Liver (tissue), 9 donors: Measurements from ENCODE around the gene C10orf95. TPM values are rescaled to one million over a fixed set of nuclear protein-coding genes. Genes with fewer than 3 reads are reported as not detected.

ENCODE experiments used
- DNase-seq: peaks from one replicate; pipeline ENCODE4 v3.0.0-alpha.2; 2017; ENCODE audit warnings: low spot score
- H3K27ac ChIP-seq, 2 donors: one replicate each; pipeline ENCODE4 v1.7.0; 2013; ENCODE audit warnings: inconsistent platforms in 2 of 2, low read length in 2 of 2, control low read depth in 1 of 2, low read depth in 1 of 2, mild to moderate bottlenecking in 1 of 2
- H3K27me3 ChIP-seq, 4 donors: one replicate each; pipeline versions ENCODE4 v1.6.1 to v1.7.0; 2013; ENCODE audit warnings: low read length in 3 of 4, inconsistent platforms in 1 of 4, mild to moderate bottlenecking in 1 of 4, moderate library complexity in 1 of 4; ENCODE audit not compliant: control insufficient read depth in 4 of 4, insufficient read depth in 4 of 4
- H3K36me3 ChIP-seq, 4 donors: one replicate each; pipeline versions ENCODE4 v1.6.1 to v1.7.0; 2013; ENCODE audit warnings: low read length in 3 of 4, mild to moderate bottlenecking in 3 of 4, low read depth in 1 of 4, moderate library complexity in 1 of 4; ENCODE audit not compliant: control insufficient read depth in 4 of 4, insufficient read depth in 3 of 4
- H3K4me1 ChIP-seq, 4 donors: one replicate each; pipeline versions ENCODE4 v1.6.1 to v1.7.0; 2013; ENCODE audit warnings: low read length in 3 of 4, mild to moderate bottlenecking in 3 of 4, moderate library complexity in 1 of 4; ENCODE audit not compliant: control insufficient read depth in 4 of 4, insufficient read depth in 4 of 4
- H3K4me3 ChIP-seq, 3 donors: one replicate each; pipeline versions ENCODE4 v1.6.1 to v1.7.0; 2013; ENCODE audit warnings: low read length in 3 of 3, control low read depth in 1 of 3, low read depth in 1 of 3, mild to moderate bottlenecking in 1 of 3
- H3K9ac ChIP-seq, 2 donors: one replicate each; pipeline ENCODE4 v1.7.0; 2013; ENCODE audit warnings: low read length in 2 of 2, mild to moderate bottlenecking in 2 of 2, moderate library complexity in 2 of 2, control low read depth in 1 of 2, low read depth in 1 of 2
- H3K9me3 ChIP-seq, 4 donors: one replicate each; pipeline versions ENCODE4 v1.6.1 to v1.7.0; 2013; ENCODE audit warnings: low read length in 3 of 4; ENCODE audit not compliant: control insufficient read depth in 4 of 4
- EGR1 ChIP-seq, 2 donors: IDR thresholded peaks; 2 replicates each; pipeline ENCODE4 v1.6.1; 2016 to 2018; ENCODE audit warnings: antibody characterized with exemption in 2 of 2, low read depth in 2 of 2
- FOXA1 ChIP-seq: IDR thresholded peaks from 2 replicates; pipeline ENCODE4 v1.6.1; 2016; ENCODE audit warnings: antibody characterized with exemption
- FOXA2 ChIP-seq: IDR thresholded peaks from 2 replicates; pipeline ENCODE4 v1.6.1; 2016; ENCODE audit warnings: antibody characterized with exemption
- HNF4A ChIP-seq, 2 donors: conservative IDR thresholded peaks; 2 replicates each; pipeline ENCODE4 v1.6.1; 2016; ENCODE audit warnings: antibody characterized with exemption in 2 of 2, mild to moderate bottlenecking in 2 of 2
- HNF4G ChIP-seq: IDR thresholded peaks from 2 replicates; pipeline ENCODE4 v1.6.1; 2016; ENCODE audit warnings: antibody characterized with exemption
- JUND ChIP-seq, 2 donors: IDR thresholded peaks; 2 replicates each; pipeline ENCODE4 v1.6.1; 2016; ENCODE audit warnings: antibody characterized with exemption in 2 of 2
- RAD21 ChIP-seq, 2 donors: IDR thresholded peaks; 2 replicates each; pipeline ENCODE4 v1.6.1; 2016; ENCODE audit warnings: antibody characterized with exemption in 2 of 2, mild to moderate bottlenecking in 2 of 2
- RXRA ChIP-seq, 2 donors: IDR thresholded peaks; 2 replicates each; pipeline ENCODE4 v1.6.1; 2017 to 2018; ENCODE audit warnings: antibody characterized with exemption in 2 of 2, mild to moderate bottlenecking in 1 of 2
- SP1 ChIP-seq: IDR thresholded peaks from 2 replicates; pipeline ENCODE4 v1.6.1; 2018; ENCODE audit warnings: antibody characterized with exemption, mild to moderate bottlenecking
- TAF1 ChIP-seq: conservative IDR thresholded peaks from 2 replicates; pipeline ENCODE4 v1.6.1; 2016; ENCODE audit warnings: antibody characterized with exemption, mild to moderate bottlenecking
- YY1 ChIP-seq: IDR thresholded peaks from 2 replicates; pipeline ENCODE4 v1.6.1; 2016; ENCODE audit warnings: antibody characterized with exemption, mild to moderate bottlenecking
- WGBS: extraction: QIAGEN DNeasy Blood & Tissue Kit; methylation state at CpG from one replicate; pipeline ENCODE4 v1.1.7; 2013; 5-methylcytosine and 5-hydroxymethylcytosine counted together
- polyA plus RNA-seq, 2 donors: library from polyadenylated mRNA; stranded (reverse) in 1 of 2; unstranded in 1 of 2; fragments of 200-250 nt in 1 of 2; fragments of >200 nt in 1 of 2; fragmentation: Nextera tagmentation in 1 of 2; extraction: Ambion mirVana in 1 of 2; gene quantifications; one replicate each; pipeline versions ENCODE4 v1.2.1 to v1.2.3, GENCODE V29; 2013 to 2015
- total RNA-seq, 2 donors: library from RNA; depleted of rRNA; stranded (reverse); fragments of >200 nt; gene quantifications; one replicate each; pipeline ENCODE4 v1.2.3, GENCODE V29; 2014
- TF ChIP-seq, protein P1 (sequence below): IDR thresholded peaks from 2 replicates; pipeline ENCODE4 v1.6.1; 2016; ENCODE audit warnings: antibody characterized with exemption, mild to moderate bottlenecking
- TF ChIP-seq, protein P2 (sequence below): fragments of 150-350 bp; IDR thresholded peaks from 2 replicates; pipeline ENCODE4 v1.5.1; 2017; ENCODE audit warnings: improper control_type of control experiment, low read depth, low read length; ENCODE audit not compliant: missing input control
- TF ChIP-seq, protein P3 (sequence below): IDR thresholded peaks from 2 replicates; pipeline ENCODE4 v1.6.1; 2016; ENCODE audit warnings: antibody characterized with exemption
- TF ChIP-seq, protein P4 (sequence below): IDR thresholded peaks from 2 replicates; pipeline ENCODE4 v1.6.1; 2016; ENCODE audit warnings: antibody characterized with exemption
- donor health status: healthy.
- donor health status: healthy.
- donor health status: healthy.
- donor health status: healthy.
- donor health status: healthy.

C10orf95 gene
- total and polyA plus RNA-seq, 4 donors: 0.09 to 0.24 TPM; not detected in 2

DNA sequence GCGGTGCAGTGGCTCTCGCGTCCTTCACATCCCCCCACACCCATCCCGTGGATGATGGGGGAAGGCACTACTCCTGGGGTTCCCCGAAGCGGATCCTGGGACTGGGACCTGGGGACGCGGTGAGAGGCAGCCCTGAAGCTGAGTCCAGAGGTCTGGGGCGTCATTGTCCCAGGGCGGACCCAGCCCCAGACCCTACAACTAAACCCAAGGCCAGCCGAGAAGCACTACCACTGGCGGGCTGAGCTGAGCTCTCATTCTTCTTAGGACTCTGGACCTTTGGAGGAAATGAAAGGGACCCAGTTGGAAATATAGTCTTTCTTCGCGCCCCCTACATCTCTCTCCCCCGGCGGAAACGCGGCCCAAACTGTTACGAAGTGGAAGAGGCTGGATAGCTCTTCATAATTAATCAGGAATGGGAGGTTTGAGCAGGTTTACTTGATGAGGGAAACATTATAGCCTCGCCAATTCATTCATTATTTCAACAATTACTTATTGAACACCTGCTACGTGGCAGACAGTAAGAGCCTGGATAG is 31.1 kb downstream of the C10orf95 start:
- no peaks in the 10 kb centered on the region for H3K9me3 ChIP-seq
- H3K9ac ChIP-seq: peak overlapping the region in 1 of 2 donors; percentile 79
- H3K27me3 ChIP-seq: no peaks in the 10 kb centered on the region
- peaks cover 12 to 42% (median 30%) of the 10 kb centered on the region in 4 donors for H3K4me1 ChIP-seq
- TF ChIP-seq FOXA2 (no peak), RAD21 (IDR thresholded peaks at IDR 0.05) (no peak), YY1 (no peak), EGR1 (IDR thresholded peaks at IDR 0.05; ENCODE audit: low read depth in 2 of 2) (no peak), JUND (IDR thresholded peaks at IDR 0.05) (no peak), SP1 (no peak), FOXA1 (no peak), RXRA (IDR thresholded peaks at IDR 0.05) (no peak), HNF4G (no peak), TAF1 (no peak), HNF4A (conservative IDR thresholded peaks at IDR 0.05) (no peak)
- TF ChIP-seq, protein P1, sequence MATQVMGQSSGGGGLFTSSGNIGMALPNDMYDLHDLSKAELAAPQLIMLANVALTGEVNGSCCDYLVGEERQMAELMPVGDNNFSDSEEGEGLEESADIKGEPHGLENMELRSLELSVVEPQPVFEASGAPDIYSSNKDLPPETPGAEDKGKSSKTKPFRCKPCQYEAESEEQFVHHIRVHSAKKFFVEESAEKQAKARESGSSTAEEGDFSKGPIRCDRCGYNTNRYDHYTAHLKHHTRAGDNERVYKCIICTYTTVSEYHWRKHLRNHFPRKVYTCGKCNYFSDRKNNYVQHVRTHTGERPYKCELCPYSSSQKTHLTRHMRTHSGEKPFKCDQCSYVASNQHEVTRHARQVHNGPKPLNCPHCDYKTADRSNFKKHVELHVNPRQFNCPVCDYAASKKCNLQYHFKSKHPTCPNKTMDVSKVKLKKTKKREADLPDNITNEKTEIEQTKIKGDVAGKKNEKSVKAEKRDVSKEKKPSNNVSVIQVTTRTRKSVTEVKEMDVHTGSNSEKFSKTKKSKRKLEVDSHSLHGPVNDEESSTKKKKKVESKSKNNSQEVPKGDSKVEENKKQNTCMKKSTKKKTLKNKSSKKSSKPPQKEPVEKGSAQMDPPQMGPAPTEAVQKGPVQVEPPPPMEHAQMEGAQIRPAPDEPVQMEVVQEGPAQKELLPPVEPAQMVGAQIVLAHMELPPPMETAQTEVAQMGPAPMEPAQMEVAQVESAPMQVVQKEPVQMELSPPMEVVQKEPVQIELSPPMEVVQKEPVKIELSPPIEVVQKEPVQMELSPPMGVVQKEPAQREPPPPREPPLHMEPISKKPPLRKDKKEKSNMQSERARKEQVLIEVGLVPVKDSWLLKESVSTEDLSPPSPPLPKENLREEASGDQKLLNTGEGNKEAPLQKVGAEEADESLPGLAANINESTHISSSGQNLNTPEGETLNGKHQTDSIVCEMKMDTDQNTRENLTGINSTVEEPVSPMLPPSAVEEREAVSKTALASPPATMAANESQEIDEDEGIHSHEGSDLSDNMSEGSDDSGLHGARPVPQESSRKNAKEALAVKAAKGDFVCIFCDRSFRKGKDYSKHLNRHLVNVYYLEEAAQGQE: no peak
- TF ChIP-seq, protein P2, sequence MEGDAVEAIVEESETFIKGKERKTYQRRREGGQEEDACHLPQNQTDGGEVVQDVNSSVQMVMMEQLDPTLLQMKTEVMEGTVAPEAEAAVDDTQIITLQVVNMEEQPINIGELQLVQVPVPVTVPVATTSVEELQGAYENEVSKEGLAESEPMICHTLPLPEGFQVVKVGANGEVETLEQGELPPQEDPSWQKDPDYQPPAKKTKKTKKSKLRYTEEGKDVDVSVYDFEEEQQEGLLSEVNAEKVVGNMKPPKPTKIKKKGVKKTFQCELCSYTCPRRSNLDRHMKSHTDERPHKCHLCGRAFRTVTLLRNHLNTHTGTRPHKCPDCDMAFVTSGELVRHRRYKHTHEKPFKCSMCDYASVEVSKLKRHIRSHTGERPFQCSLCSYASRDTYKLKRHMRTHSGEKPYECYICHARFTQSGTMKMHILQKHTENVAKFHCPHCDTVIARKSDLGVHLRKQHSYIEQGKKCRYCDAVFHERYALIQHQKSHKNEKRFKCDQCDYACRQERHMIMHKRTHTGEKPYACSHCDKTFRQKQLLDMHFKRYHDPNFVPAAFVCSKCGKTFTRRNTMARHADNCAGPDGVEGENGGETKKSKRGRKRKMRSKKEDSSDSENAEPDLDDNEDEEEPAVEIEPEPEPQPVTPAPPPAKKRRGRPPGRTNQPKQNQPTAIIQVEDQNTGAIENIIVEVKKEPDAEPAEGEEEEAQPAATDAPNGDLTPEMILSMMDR: no peak
- TF ChIP-seq, protein P3, sequence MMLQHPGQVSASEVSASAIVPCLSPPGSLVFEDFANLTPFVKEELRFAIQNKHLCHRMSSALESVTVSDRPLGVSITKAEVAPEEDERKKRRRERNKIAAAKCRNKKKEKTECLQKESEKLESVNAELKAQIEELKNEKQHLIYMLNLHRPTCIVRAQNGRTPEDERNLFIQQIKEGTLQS: no peak
- TF ChIP-seq, protein P4, sequence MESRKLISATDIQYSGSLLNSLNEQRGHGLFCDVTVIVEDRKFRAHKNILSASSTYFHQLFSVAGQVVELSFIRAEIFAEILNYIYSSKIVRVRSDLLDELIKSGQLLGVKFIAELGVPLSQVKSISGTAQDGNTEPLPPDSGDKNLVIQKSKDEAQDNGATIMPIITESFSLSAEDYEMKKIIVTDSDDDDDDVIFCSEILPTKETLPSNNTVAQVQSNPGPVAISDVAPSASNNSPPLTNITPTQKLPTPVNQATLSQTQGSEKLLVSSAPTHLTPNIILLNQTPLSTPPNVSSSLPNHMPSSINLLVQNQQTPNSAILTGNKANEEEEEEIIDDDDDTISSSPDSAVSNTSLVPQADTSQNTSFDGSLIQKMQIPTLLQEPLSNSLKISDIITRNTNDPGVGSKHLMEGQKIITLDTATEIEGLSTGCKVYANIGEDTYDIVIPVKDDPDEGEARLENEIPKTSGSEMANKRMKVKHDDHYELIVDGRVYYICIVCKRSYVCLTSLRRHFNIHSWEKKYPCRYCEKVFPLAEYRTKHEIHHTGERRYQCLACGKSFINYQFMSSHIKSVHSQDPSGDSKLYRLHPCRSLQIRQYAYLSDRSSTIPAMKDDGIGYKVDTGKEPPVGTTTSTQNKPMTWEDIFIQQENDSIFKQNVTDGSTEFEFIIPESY: no peak
- H3K27ac ChIP-seq: peak overlapping the region; percentile 84 to 87
- H3K36me3 ChIP-seq: peaks cover 0 to 10% (median 0%) of the 10 kb centered on the region in 4 donors
- 2% methylated on average over 21 of the region's 21 CpGs for WGBS
- DNase-seq: no peak
- H3K4me3 ChIP-seq: peak overlapping the region; percentile 86 to 91 (median 87)
